Liver (tissue), 9 donors: ENCODE data around the gene CACNA1B. TPM values are rescaled to one million over a fixed set of nuclear protein-coding genes. Genes with fewer than 3 reads are reported as not detected.

Experiments
- DNase-seq: peaks from one replicate; pipeline ENCODE4 v3.0.0-alpha.2; 2017; ENCODE audit warnings: low spot score
- H3K27ac ChIP-seq, 2 donors: one replicate each; pipeline ENCODE4 v1.7.0; 2013; ENCODE audit warnings: inconsistent platforms in 2 of 2, low read length in 2 of 2, control low read depth in 1 of 2, low read depth in 1 of 2, mild to moderate bottlenecking in 1 of 2
- H3K27me3 ChIP-seq, 4 donors: one replicate each; pipeline versions ENCODE4 v1.6.1 to v1.7.0; 2013; ENCODE audit warnings: low read length in 3 of 4, inconsistent platforms in 1 of 4, mild to moderate bottlenecking in 1 of 4, moderate library complexity in 1 of 4; ENCODE audit not compliant: control insufficient read depth in 4 of 4, insufficient read depth in 4 of 4
- H3K36me3 ChIP-seq, 4 donors: one replicate each; pipeline versions ENCODE4 v1.6.1 to v1.7.0; 2013; ENCODE audit warnings: low read length in 3 of 4, mild to moderate bottlenecking in 3 of 4, low read depth in 1 of 4, moderate library complexity in 1 of 4; ENCODE audit not compliant: control insufficient read depth in 4 of 4, insufficient read depth in 3 of 4
- H3K4me1 ChIP-seq, 4 donors: one replicate each; pipeline versions ENCODE4 v1.6.1 to v1.7.0; 2013; ENCODE audit warnings: low read length in 3 of 4, mild to moderate bottlenecking in 3 of 4, moderate library complexity in 1 of 4; ENCODE audit not compliant: control insufficient read depth in 4 of 4, insufficient read depth in 4 of 4
- H3K4me3 ChIP-seq, 3 donors: one replicate each; pipeline versions ENCODE4 v1.6.1 to v1.7.0; 2013; ENCODE audit warnings: low read length in 3 of 3, control low read depth in 1 of 3, low read depth in 1 of 3, mild to moderate bottlenecking in 1 of 3
- H3K9ac ChIP-seq, 2 donors: one replicate each; pipeline ENCODE4 v1.7.0; 2013; ENCODE audit warnings: low read length in 2 of 2, mild to moderate bottlenecking in 2 of 2, moderate library complexity in 2 of 2, control low read depth in 1 of 2, low read depth in 1 of 2
- H3K9me3 ChIP-seq, 4 donors: one replicate each; pipeline versions ENCODE4 v1.6.1 to v1.7.0; 2013; ENCODE audit warnings: low read length in 3 of 4; ENCODE audit not compliant: control insufficient read depth in 4 of 4
- ATF3 ChIP-seq: IDR thresholded peaks from 2 replicates; pipeline ENCODE4 v1.6.1; 2016; ENCODE audit warnings: antibody characterized with exemption
- CTCF ChIP-seq: fragments of 150-350 bp; IDR thresholded peaks from 2 replicates; pipeline ENCODE4 v1.5.1; 2017; ENCODE audit warnings: improper control_type of control experiment, low read depth, low read length; ENCODE audit not compliant: missing input control
- EGR1 ChIP-seq, 2 donors: IDR thresholded peaks; 2 replicates each; pipeline ENCODE4 v1.6.1; 2016 to 2018; ENCODE audit warnings: antibody characterized with exemption in 2 of 2, low read depth in 2 of 2
- FOXA1 ChIP-seq: IDR thresholded peaks from 2 replicates; pipeline ENCODE4 v1.6.1; 2016; ENCODE audit warnings: antibody characterized with exemption
- FOXA2 ChIP-seq: IDR thresholded peaks from 2 replicates; pipeline ENCODE4 v1.6.1; 2016; ENCODE audit warnings: antibody characterized with exemption
- GABPA ChIP-seq, 2 donors: IDR thresholded peaks in 1 of 2; conservative IDR thresholded peaks in 1 of 2; 2 replicates each; pipeline ENCODE4 v1.6.1; 2016; ENCODE audit warnings: antibody characterized with exemption in 2 of 2, mild to moderate bottlenecking in 1 of 2, moderate library complexity in 1 of 2
- HNF4A ChIP-seq, 2 donors: conservative IDR thresholded peaks; 2 replicates each; pipeline ENCODE4 v1.6.1; 2016; ENCODE audit warnings: antibody characterized with exemption in 2 of 2, mild to moderate bottlenecking in 2 of 2
- JUND ChIP-seq, 2 donors: IDR thresholded peaks; 2 replicates each; pipeline ENCODE4 v1.6.1; 2016; ENCODE audit warnings: antibody characterized with exemption in 2 of 2
- MAX ChIP-seq: IDR thresholded peaks from 2 replicates; pipeline ENCODE4 v1.6.1; 2016; ENCODE audit warnings: antibody characterized with exemption
- NR2F2 ChIP-seq: IDR thresholded peaks from 2 replicates; pipeline ENCODE4 v1.6.1; 2016; ENCODE audit warnings: antibody characterized with exemption
- REST ChIP-seq: IDR thresholded peaks from 2 replicates; pipeline ENCODE4 v1.6.1; 2016; ENCODE audit warnings: antibody characterized with exemption, mild to moderate bottlenecking
- RXRA ChIP-seq, 2 donors: IDR thresholded peaks; 2 replicates each; pipeline ENCODE4 v1.6.1; 2017 to 2018; ENCODE audit warnings: antibody characterized with exemption in 2 of 2, mild to moderate bottlenecking in 1 of 2
- SP1 ChIP-seq: IDR thresholded peaks from 2 replicates; pipeline ENCODE4 v1.6.1; 2018; ENCODE audit warnings: antibody characterized with exemption, mild to moderate bottlenecking
- TAF1 ChIP-seq: conservative IDR thresholded peaks from 2 replicates; pipeline ENCODE4 v1.6.1; 2016; ENCODE audit warnings: antibody characterized with exemption, mild to moderate bottlenecking
- YY1 ChIP-seq: IDR thresholded peaks from 2 replicates; pipeline ENCODE4 v1.6.1; 2016; ENCODE audit warnings: antibody characterized with exemption, mild to moderate bottlenecking
- ZBTB33 ChIP-seq: IDR thresholded peaks from 2 replicates; pipeline ENCODE4 v1.6.1; 2016; ENCODE audit warnings: antibody characterized with exemption
- WGBS: extraction: QIAGEN DNeasy Blood & Tissue Kit; methylation state at CpG from one replicate; pipeline ENCODE4 v1.1.7; 2013; 5-methylcytosine and 5-hydroxymethylcytosine counted together
- polyA plus RNA-seq, 2 donors: library from polyadenylated mRNA; stranded (reverse) in 1 of 2; unstranded in 1 of 2; fragments of 200-250 nt in 1 of 2; fragments of >200 nt in 1 of 2; fragmentation: Nextera tagmentation in 1 of 2; extraction: Ambion mirVana in 1 of 2; gene quantifications; one replicate each; pipeline versions ENCODE4 v1.2.1 to v1.2.3, GENCODE V29; 2013 to 2015
- total RNA-seq, 2 donors: library from RNA; depleted of rRNA; stranded (reverse); fragments of >200 nt; gene quantifications; one replicate each; pipeline ENCODE4 v1.2.3, GENCODE V29; 2014
- donor health status: healthy.
- donor health status: healthy.
- donor health status: healthy.
- donor health status: healthy.
- donor health status: healthy.

CACNA1B gene
- total and polyA plus RNA-seq, 4 donors = under 0.01 to 0.05 TPM; not detected in 2

GRCh38 chr9:138120511-138121437, 243.2 kb downstream of the CACNA1B start:
- DNase-seq = no peak
- H3K4me3 ChIP-seq = no peak overlapping the region
- H3K4me1 ChIP-seq = no peaks in the 10 kb centered on the region
- H3K36me3 ChIP-seq = no peaks in the 10 kb centered on the region
- H3K9ac ChIP-seq = no peak overlapping the region
- no peak for TF ChIP-seq SP1
- TF ChIP-seq CTCF = no peak
- TF ChIP-seq FOXA2 = no peak
- no peak for TF ChIP-seq RXRA (IDR thresholded peaks at IDR 0.05)
- no peak for TF ChIP-seq TAF1
- TF ChIP-seq REST = no peak
- no peak for TF ChIP-seq NR2F2
- no peak for TF ChIP-seq GABPA (IDR thresholded peaks at IDR 0.05 in 1 of 2, conservative IDR thresholded peaks at IDR 0.05 in 1 of 2)
- no peak for TF ChIP-seq FOXA1
- TF ChIP-seq JUND (IDR thresholded peaks at IDR 0.05) = no peak
- no peak for TF ChIP-seq HNF4A (conservative IDR thresholded peaks at IDR 0.05)
- TF ChIP-seq ATF3 = no peak
- no peak for TF ChIP-seq ZBTB33
- H3K9me3 ChIP-seq = no peaks in the 10 kb centered on the region
- no peak overlapping the region for H3K27ac ChIP-seq
- WGBS = 89% methylated on average over 36 of the region's 36 CpGs
- peaks cover 0 to 9% (median 0%) of the 10 kb centered on the region in 4 donors for H3K27me3 ChIP-seq

- H3K36me3 ChIP-seq = no peaks in the 10 kb centered on the region
Measured at GRCh38 chr9:138121438-138122050, 244.0 kb downstream of the CACNA1B start.

More at GRCh38 chr9:138121438-138122050, 244.0 kb downstream of the CACNA1B start:
- Histone ChIP-seq H3K27ac (no peak overlapping the region), H3K9ac (no peak overlapping the region), H3K9me3 (no peaks in the 10 kb centered on the region), H3K4me3 (no peak overlapping the region), H3K4me1 (no peaks in the 10 kb centered on the region), H3K27me3 (peaks cover 0 to 9% (median 0%) of the 10 kb centered on the region in 4 donors)
- no peak for TF ChIP-seq MAX
- no peak for TF ChIP-seq SP1
- TF ChIP-seq HNF4A (conservative IDR thresholded peaks at IDR 0.05) = no peak
- TF ChIP-seq NR2F2 = no peak
- TF ChIP-seq ATF3 = no peak
- TF ChIP-seq EGR1 (IDR thresholded peaks at IDR 0.05; ENCODE audit: low read depth in 2 of 2) = no peak
- TF ChIP-seq TAF1 = no peak
- no peak for TF ChIP-seq FOXA1
- no peak for TF ChIP-seq ZBTB33
- TF ChIP-seq YY1 = no peak
- 85% methylated on average over 32 of the region's 32 CpGs for WGBS
- DNase-seq = no peak
